ENCODE measurements around the gene ADH5.
"Not testable (repeated sequence)": the region's sequence is repeated elsewhere in the genome, so short reads cannot be mapped to it uniquely, and the experiment has no call there.

- not testable (repeated sequence) for TF ChIP-seq CTCF (IDR thresholded peaks at IDR 0.05; ENCODE audit: low read length); EZH2 (IDR thresholded peaks at IDR 0.05; ENCODE audit: borderline replicate concordance, low read length)
These were observed 7.7 kb downstream of the ADH5 start for GRCh38 chr4:99080869-99081268.

Data from OCI-LY1 (cell line).